PC-3 (cell line): ENCODE data around the gene DGKH.

Experiments used
- EZH2 ChIP-seq: fragments of 300-600 bp; sonication (generic); IDR thresholded peaks from one replicate; pipeline ENCODE4 v1.6.1; 2017; ENCODE audit warnings: antibody characterized with exemption, mild to moderate bottlenecking, low read length; ENCODE audit not compliant: unreplicated experiment
- EZH2phosphoT487 ChIP-seq: fragments of 300-600 bp; sonication (generic); IDR thresholded peaks from 2 replicates; pipeline ENCODE4 v1.6.1; 2018; ENCODE audit warnings: mild to moderate bottlenecking, antibody characterized with exemption, low read length, borderline replicate concordance
- TF ChIP-seq, protein P1 (sequence below): fragments of 300-600 bp; sonication (generic); conservative IDR thresholded peaks from 2 replicates; pipeline ENCODE4 v1.5.1; 2017; ENCODE audit warnings: antibody characterized with exemption, low read depth, mild to moderate bottlenecking, low read length

DNA sequence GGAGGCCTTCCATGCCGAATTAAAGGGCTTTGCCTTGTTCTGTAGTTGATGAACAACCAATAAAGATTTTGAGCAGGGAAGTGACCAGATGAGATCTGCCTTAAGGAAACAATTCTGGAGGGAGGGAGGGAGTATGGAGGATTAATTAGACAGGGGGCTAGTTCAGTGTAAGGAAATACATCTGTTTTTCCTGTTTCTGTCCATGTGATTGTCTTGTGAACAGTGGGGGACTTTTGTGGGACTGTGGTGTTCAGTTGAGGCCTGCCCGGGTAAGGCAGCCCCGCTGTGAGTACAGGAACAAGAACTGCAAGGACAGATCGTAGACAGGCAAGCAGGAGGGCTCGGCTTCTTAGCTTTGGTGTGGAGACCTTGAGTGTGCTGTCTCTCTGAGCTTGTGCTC is 59.0 kb downstream of the DGKH start:
- no peak for TF ChIP-seq EZH2
- TF ChIP-seq, protein P1, sequence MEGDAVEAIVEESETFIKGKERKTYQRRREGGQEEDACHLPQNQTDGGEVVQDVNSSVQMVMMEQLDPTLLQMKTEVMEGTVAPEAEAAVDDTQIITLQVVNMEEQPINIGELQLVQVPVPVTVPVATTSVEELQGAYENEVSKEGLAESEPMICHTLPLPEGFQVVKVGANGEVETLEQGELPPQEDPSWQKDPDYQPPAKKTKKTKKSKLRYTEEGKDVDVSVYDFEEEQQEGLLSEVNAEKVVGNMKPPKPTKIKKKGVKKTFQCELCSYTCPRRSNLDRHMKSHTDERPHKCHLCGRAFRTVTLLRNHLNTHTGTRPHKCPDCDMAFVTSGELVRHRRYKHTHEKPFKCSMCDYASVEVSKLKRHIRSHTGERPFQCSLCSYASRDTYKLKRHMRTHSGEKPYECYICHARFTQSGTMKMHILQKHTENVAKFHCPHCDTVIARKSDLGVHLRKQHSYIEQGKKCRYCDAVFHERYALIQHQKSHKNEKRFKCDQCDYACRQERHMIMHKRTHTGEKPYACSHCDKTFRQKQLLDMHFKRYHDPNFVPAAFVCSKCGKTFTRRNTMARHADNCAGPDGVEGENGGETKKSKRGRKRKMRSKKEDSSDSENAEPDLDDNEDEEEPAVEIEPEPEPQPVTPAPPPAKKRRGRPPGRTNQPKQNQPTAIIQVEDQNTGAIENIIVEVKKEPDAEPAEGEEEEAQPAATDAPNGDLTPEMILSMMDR, result no peak
- no peak for TF ChIP-seq EZH2phosphoT487
